LNCAP (cell line): ENCODE data around the gene SLC9A1.

Experiments used
- CTCF ChIP-seq: fragments of 450-650 bp; IDR thresholded peaks from 2 replicates; pipeline ENCODE4 v1.5.1; 2017; ENCODE audit warnings: mild to moderate bottlenecking

Gene SLC9A1

GRCh38 chr1:27129225-27129624, 25.7 kb downstream of the SLC9A1 start:
- TF ChIP-seq CTCF, result no peak

GRCh38 chr1:27127419-27127818, 27.5 kb downstream of the SLC9A1 start:
- no peak for TF ChIP-seq CTCF

GRCh38 chr1:27126391-27126790, 28.5 kb downstream of the SLC9A1 start:
- no peak for TF ChIP-seq CTCF

GRCh38 chr1:27124405-27124804, 30.5 kb downstream of the SLC9A1 start:
- no peak for TF ChIP-seq CTCF

GRCh38 chr1:27122652-27123051, 32.3 kb downstream of the SLC9A1 start:
- no peak for TF ChIP-seq CTCF

- TF ChIP-seq CTCF, result no peak
These were observed 34.1 kb downstream of the SLC9A1 start for GRCh38 chr1:27120854-27121253.

- no peak for TF ChIP-seq CTCF
These were observed 36.6 kb downstream of the SLC9A1 start for GRCh38 chr1:27118440-27118689.

- TF ChIP-seq CTCF, result no peak
These were observed 37.0 kb downstream of the SLC9A1 start for GRCh38 chr1:27117733-27118439.
